OCI-LY3 (cell line): ENCODE results near the gene PCDHA7.
"Not testable (repeated sequence)": the region's sequence is repeated elsewhere in the genome, so short reads cannot be mapped to it uniquely, and the experiment has no call there.

Experiments
- H2AFZ ChIP-seq: fragments of 200-600, 300-600 bp; shearing (Covaris generic); 2 replicates; pipeline ENCODE4 v1.6.0; 2014; ENCODE audit warnings: antibody characterized with exemption, low read depth, low read length
- H3K27ac ChIP-seq: fragments of 200-600, 300-600 bp; sonication (generic); 2 replicates; pipeline ENCODE4 v1.5.1; 2014; ENCODE audit warnings: mild to moderate bottlenecking, low read length, moderate library complexity, mixed read lengths
- H3K27me3 ChIP-seq: fragments of 200-600, 300-600 bp; sonication (generic); 2 replicates; pipeline ENCODE4 v1.6.1; 2014; ENCODE audit warnings: low read depth, low read length, mixed read lengths
- H3K36me3 ChIP-seq: fragments of 200-600, 300-600 bp; sonication (generic); replicated peaks from 2 replicates; pipeline ENCODE3; 2014; ENCODE audit warnings: low read depth, low read length, mixed read lengths
- H3K4me1 ChIP-seq: fragments of 300-600, 200-600 bp; sonication (generic); 2 replicates; pipeline ENCODE4 v1.6.1; 2014; ENCODE audit warnings: low read length, mixed read lengths
- H3K4me2 ChIP-seq: fragments of 200-600, 300-600 bp; sonication (generic); 2 replicates; pipeline ENCODE4 v1.6.1; 2014; ENCODE audit warnings: low read length, mixed read lengths
- H3K4me3 ChIP-seq: fragments of 300-600, 200-600 bp; sonication (generic); 2 replicates; pipeline ENCODE4 v1.5.1; 2014; ENCODE audit warnings: antibody characterized with exemption, mild to moderate bottlenecking, low read length, moderate library complexity
- H3K79me2 ChIP-seq: fragments of 300-600, 200-600 bp; shearing (Covaris generic); 2 replicates; pipeline ENCODE4 v1.6.1; 2014; ENCODE audit warnings: mild to moderate bottlenecking, low read length, mixed read lengths
- H3K9ac ChIP-seq: fragments of 300-600, 200-600 bp; shearing (Covaris generic); 2 replicates; pipeline ENCODE4 v1.6.0; 2014; ENCODE audit warnings: mild to moderate bottlenecking, low read length, moderate library complexity
- H3K9me3 ChIP-seq: fragments of 200-600, 300-600 bp; shearing (Covaris generic); 2 replicates; pipeline ENCODE4 v1.6.1; 2014; ENCODE audit warnings: low read length, mixed read lengths; ENCODE audit not compliant: insufficient read depth
- H4K20me1 ChIP-seq: fragments of 200-600, 300-600 bp; sonication (generic); 2 replicates; pipeline ENCODE4 v1.6.1; 2016; ENCODE audit warnings: low read length, mixed read lengths; ENCODE audit not compliant: insufficient read depth
- CTCF ChIP-seq: fragments of 200-600, 300-600 bp; sonication (generic); IDR thresholded peaks from 2 replicates; pipeline ENCODE4 v1.5.1; 2014; ENCODE audit warnings: antibody characterized with exemption, low read length, low read depth
- EZH2phosphoT487 ChIP-seq: fragments of 200-600 bp; shearing (Covaris generic); IDR thresholded peaks from 2 replicates; pipeline ENCODE4 v1.6.1; 2018; ENCODE audit warnings: antibody characterized with exemption, mixed run types, low read depth

The PCDHA7 gene

GRCh38 chr5:140875085-140876065 is 41.3 kb downstream of the PCDHA7 start, which contains the start of gene PCDHA12:
PCDHA12 (plus strand) TSS chr5:140875308; CDS start chr5:140875473, 165 bp downstream.
- no peaks in the 10 kb centered on the region for H3K36me3 ChIP-seq
- no peak within 1 kb of the TSS for H3K4me2 ChIP-seq
- no peak within 1 kb of the TSS for H3K27ac ChIP-seq
- H3K4me3 ChIP-seq: no peak within 1 kb of the TSS
- H3K9me3 ChIP-seq: no peaks in the 10 kb centered on the region
- H3K4me1 ChIP-seq: no peaks in the 10 kb centered on the region
- H4K20me1 ChIP-seq: no peaks in the 10 kb centered on the region
- no peaks in the 10 kb centered on the region for H3K79me2 ChIP-seq
- H2AFZ ChIP-seq: no peak within 1 kb of the TSS
- TF ChIP-seq EZH2phosphoT487: no peak
- TF ChIP-seq CTCF: no peak
- H3K27me3 ChIP-seq: no peaks in the 10 kb centered on the region
- H3K9ac ChIP-seq: no peak within 1 kb of the TSS

- H3K9ac ChIP-seq, H3K4me2 ChIP-seq, H3K36me3 ChIP-seq, H3K27ac ChIP-seq, H2AFZ ChIP-seq, H3K79me2 ChIP-seq, H3K4me3 ChIP-seq, H3K4me1 ChIP-seq, H3K9me3 ChIP-seq, H3K27me3 ChIP-seq, H4K20me1 ChIP-seq: not testable (repeated sequence)
These were observed 42.6 kb downstream of the PCDHA7 start for GRCh38 chr5:140876541-140877261.

- Histone ChIP-seq H3K4me1 (no peaks in the 10 kb centered on the region), H3K27me3 (no peaks in the 10 kb centered on the region), H3K9ac (no peak overlapping the region), H3K4me3 (no peak overlapping the region), H3K4me2 (no peak overlapping the region), H3K9me3 (no peaks in the 10 kb centered on the region), H4K20me1 (no peaks in the 10 kb centered on the region), H3K36me3 (no peaks in the 10 kb centered on the region), H3K27ac (no peak overlapping the region), H2AFZ (no peak overlapping the region), H3K79me2 (no peaks in the 10 kb centered on the region)
- no peak for TF ChIP-seq EZH2phosphoT487
- TF ChIP-seq CTCF: no peak
These were observed 43.2 kb downstream of the PCDHA7 start for GRCh38 chr5:140877262-140877581.

GRCh38 chr5:140881889-140882590 is 48.0 kb downstream of the PCDHA7 start, which contains the start of gene PCDHA13:
PCDHA13 (plus strand) TSS chr5:140882124; CDS start chr5:140882269, 145 bp downstream.
- TF ChIP-seq EZH2phosphoT487 (no peak), CTCF (no peak)
- H3K36me3 ChIP-seq: no peaks in the 10 kb centered on the region
- no peak within 1 kb of the TSS for H2AFZ ChIP-seq
- H3K4me1 ChIP-seq: no peaks in the 10 kb centered on the region
- H3K4me3 ChIP-seq: no peak within 1 kb of the TSS
- H3K9me3 ChIP-seq: no peaks in the 10 kb centered on the region
- H3K27ac ChIP-seq: no peak within 1 kb of the TSS
- H3K27me3 ChIP-seq: no peaks in the 10 kb centered on the region
- H3K9ac ChIP-seq: no peak within 1 kb of the TSS
- no peaks in the 10 kb centered on the region for H3K79me2 ChIP-seq
- H3K4me2 ChIP-seq: no peak within 1 kb of the TSS
- H4K20me1 ChIP-seq: no peaks in the 10 kb centered on the region
